Urinary bladder (tissue), 4 donors: Measurements from ENCODE around the gene STAT4. TPM values are rescaled to one million over a fixed set of nuclear protein-coding genes. Genes with fewer than 3 reads are reported as not detected.

ENCODE experiments used
- DNase-seq: peaks from one replicate; pipeline ENCODE4 v3.0.0-alpha.2; 2015; ENCODE audit errors: extremely low spot score
- H3K27ac ChIP-seq: one replicate; pipeline ENCODE4 v1.5.1; 2013; ENCODE audit warnings: low read depth, mild to moderate bottlenecking, moderate library complexity
- H3K36me3 ChIP-seq: one replicate; pipeline ENCODE4 v1.6.1; 2013; ENCODE audit warnings: mild to moderate bottlenecking, moderate library complexity; ENCODE audit not compliant: insufficient read depth
- H3K4me1 ChIP-seq: one replicate; pipeline ENCODE4 v1.6.1; 2013; ENCODE audit warnings: mild to moderate bottlenecking, moderate library complexity; ENCODE audit not compliant: insufficient read depth
- H3K4me3 ChIP-seq: one replicate; pipeline ENCODE4 v1.5.1; 2013; ENCODE audit warnings: low read depth, low read length
- WGBS: extraction: QIAGEN DNeasy Blood & Tissue Kit; methylation state at CpG from one replicate; pipeline ENCODE4 v1.1.7; 2013; 5-methylcytosine and 5-hydroxymethylcytosine counted together
- polyA plus RNA-seq: library from polyadenylated mRNA; stranded (reverse); fragments of 200-250 nt; gene quantifications from one replicate; pipeline ENCODE4 v1.2.3, GENCODE V29; 2013
- total RNA-seq: library from RNA; depleted of rRNA; stranded (reverse); fragments of >200 nt; gene quantifications from one replicate; pipeline ENCODE4 v1.2.3, GENCODE V29; 2014
- donor health status: healthy with polysubstance abuse.
- donor health status: healthy.

Gene STAT4
- total and polyA plus RNA-seq, 2 donors = 0.80 to 7.1 TPM

DNA sequence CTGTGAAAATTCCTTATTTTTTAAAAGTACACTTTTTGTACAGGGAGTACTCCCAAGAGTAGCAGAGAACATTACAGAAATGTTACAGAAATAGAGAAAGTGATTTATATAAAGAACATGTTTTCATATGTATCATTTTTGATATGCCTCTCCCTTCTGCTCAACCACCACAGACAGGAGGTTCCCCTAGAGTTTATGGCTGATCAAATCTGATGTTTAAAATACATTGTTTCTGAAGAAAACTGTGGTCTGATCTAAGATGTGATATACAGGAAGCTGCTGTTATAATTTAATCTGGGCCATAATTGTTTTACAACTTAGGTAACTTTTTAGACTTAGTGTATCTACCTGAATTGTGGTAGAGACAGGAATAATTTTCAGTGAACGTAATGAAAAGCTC lies 37.0 kb downstream of the STAT4 start:
- 82% methylated on average over 1 of the region's 1 CpG for WGBS

DNA sequence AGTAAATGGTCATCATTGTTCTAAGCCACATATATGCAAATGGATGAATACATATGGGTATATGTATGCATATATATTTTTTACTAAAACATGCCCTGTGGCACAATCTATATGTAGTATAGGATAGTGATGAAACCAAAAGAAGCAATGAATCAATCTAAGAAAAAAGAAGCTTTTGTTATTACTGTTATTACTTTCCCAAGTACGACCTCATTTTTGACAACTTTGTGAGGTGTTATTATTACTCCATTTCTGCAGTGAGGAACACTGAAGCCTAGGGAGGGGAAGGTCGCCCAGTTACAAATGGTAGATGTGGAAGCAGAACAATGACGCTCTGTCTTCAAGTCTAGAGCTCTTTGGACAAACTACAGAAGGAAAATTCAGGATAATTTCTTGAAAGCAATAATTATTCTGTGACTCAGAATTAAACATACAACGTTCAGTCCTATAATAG lies 38.3 kb downstream of the STAT4 start:
- DNase-seq = no peak
- no peak overlapping the region for H3K4me3 ChIP-seq
- no peak overlapping the region for H3K27ac ChIP-seq
- WGBS = 84% methylated on average over 4 of the region's 4 CpGs
- no peaks in the 10 kb centered on the region for H3K36me3 ChIP-seq
- H3K4me1 ChIP-seq = no peaks in the 10 kb centered on the region

More for the DNA sequence above, 37.0 kb downstream of the STAT4 start:
- Histone ChIP-seq H3K4me3 (no peak overlapping the region), H3K36me3 (no peaks in the 10 kb centered on the region), H3K4me1 (no peaks in the 10 kb centered on the region), H3K27ac (no peak overlapping the region)
- DNase-seq = no peak

DNA sequence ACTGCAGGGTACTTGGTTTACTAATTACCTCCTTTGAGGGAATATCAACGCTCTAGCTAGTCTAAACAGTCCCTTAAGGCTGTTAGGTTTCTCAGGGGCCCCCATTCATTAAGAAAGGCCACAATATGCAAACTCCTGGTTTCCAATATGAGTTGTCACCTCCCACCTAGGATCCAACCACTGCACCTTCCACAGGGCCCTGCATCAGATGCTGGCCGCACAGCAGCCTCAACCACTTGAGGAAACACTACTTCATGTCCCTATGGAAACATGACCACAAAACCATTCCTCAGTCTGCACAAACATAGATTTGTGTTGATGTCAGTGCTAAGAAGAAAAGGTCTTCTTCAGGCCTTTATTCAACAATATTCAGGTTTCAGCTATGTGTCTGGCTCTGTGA lies 40.9 kb downstream of the STAT4 start:
- H3K4me3 ChIP-seq = no peak overlapping the region
- no peak for DNase-seq
- 88% methylated on average over 2 of the region's 2 CpGs for WGBS

DNA sequence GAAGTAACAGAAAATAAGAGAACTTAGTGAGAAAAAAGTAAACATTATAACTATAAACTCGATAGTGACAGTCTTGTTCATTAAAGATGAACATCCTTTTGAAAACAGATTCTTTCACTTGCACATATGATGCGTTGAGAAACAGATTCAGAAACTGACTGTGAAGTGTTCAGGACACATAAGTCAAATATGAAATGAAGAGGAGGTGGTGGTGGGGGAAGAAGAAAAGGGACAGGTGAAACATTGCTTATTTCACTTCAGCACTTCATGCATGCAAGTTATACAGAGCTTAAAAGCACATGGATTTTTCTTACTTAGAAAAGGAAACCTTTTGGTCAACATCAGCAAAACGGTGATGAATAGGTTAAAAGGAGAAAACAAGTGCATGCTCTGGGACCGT lies 42.5 kb downstream of the STAT4 start:
- H3K27ac ChIP-seq = no peak overlapping the region
- H3K4me1 ChIP-seq = no peaks in the 10 kb centered on the region
- 42% methylated on average over 4 of the region's 4 CpGs for WGBS
- no peak for DNase-seq
- no peaks in the 10 kb centered on the region for H3K36me3 ChIP-seq
- H3K4me3 ChIP-seq = no peak overlapping the region

More for the DNA sequence above, 40.9 kb downstream of the STAT4 start:
- H3K4me1 ChIP-seq = no peaks in the 10 kb centered on the region
- no peaks in the 10 kb centered on the region for H3K36me3 ChIP-seq
- H3K27ac ChIP-seq = no peak overlapping the region

DNA sequence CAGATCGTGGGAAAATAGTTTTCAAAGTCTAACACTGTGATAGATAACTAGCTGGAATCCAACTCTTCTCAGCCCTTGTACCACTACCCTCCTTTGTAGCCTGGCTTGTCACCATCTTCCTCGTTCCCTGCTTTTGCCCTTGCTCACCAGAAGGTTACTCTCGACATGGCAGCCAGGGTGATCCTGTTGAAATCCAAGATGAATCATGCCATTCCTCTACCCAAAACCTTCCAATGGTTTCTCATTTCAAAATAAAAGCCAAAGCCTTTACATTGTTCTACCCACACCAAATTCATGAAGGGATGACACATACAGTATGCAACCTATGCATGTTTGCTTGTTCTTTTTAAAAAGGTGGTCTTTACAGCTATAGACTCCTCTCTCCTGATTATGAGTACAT lies 45.7 kb downstream of the STAT4 start:
- WGBS = 71% methylated on average over 3 of the region's 3 CpGs
- no peak for DNase-seq
- Histone ChIP-seq H3K27ac (no peak overlapping the region), H3K4me1 (no peaks in the 10 kb centered on the region), H3K4me3 (no peak overlapping the region), H3K36me3 (no peaks in the 10 kb centered on the region)

DNA sequence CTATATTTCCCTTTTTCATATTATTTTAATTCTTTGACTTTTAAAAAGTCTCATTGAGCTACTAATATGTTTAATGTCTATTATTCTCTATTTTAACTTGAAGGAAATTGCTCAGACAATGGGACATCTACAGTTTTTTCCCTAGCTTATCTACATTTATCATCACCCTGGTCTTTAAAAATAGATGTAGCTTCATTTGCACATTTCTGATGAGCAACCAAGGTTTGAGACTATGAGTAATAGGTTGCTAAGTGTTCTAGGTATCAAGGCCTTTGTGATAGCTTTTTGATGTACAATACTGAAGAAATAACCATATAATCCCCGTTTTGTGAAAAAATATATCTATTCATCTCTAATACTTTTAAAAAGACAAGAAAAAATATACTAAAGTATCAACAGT lies 47.0 kb downstream of the STAT4 start:
- Histone ChIP-seq H3K4me1 (no peaks in the 10 kb centered on the region), H3K27ac (no peak overlapping the region), H3K36me3 (no peaks in the 10 kb centered on the region), H3K4me3 (no peak overlapping the region)
- WGBS = 89% methylated on average over 1 of the region's 1 CpG
- no peak for DNase-seq

DNA sequence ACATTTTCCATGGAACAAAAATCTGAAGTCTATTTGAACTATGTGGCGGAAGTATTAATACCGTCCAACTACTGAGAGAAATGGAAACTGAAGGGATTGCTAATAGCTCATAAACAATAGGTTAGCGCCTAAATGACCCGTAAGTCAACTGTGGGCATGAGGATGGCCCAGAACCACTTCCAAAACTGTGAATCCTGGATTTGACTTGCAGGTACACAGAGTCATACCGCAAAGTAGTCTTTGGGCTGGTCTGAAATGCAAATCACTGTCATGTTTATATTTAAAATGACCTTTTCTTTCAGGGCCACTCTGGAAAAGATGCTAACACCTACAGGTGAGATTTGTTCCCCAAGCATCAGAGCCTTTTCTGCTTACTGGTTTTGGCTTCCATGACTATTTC lies 50.6 kb downstream of the STAT4 start:
- WGBS = 82% methylated on average over 5 of the region's 5 CpGs
- Histone ChIP-seq H3K36me3 (no peaks in the 10 kb centered on the region), H3K4me3 (no peak overlapping the region), H3K4me1 (no peaks in the 10 kb centered on the region), H3K27ac (no peak overlapping the region)
- DNase-seq = no peak

DNA sequence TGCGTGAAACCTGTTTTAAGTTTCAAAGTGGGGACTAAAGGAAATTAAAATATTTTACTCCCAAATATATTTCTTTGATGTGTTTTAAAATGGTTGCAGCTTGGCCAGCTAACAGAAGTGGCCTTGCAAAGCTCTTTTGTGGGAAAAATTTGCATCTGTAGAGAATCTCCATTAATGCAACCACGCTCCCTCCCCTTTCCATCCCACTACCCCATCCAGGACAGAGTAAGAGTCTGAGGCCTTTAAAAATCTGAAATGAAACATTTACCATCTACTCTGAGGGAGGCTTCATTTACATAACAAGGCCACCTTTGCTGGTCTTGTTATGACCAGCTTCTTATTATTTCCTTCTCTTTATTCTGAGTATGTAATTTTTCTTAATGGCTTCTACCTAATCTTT lies 63.5 kb downstream of the STAT4 start:
- no peaks in the 10 kb centered on the region for H3K4me1 ChIP-seq

DNA sequence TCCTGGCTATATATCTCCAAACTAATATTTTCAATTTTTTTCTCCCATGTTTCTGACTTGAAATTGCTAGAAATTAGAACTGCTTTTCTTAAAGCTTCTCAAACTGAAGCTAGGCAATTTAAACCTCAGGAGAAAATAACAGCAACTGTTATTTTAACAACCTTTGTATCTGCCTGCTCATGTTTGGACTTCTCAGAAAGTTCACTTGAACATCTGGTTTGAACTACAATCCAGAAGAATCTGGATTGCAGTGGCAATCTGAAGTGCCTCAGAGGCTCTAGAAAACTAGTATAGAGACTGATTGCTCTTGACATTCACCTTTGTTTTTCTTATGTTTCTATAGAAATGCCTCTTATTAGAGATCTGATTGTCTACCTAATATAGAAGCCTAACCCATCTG lies 64.1 kb downstream of the STAT4 start:
- Histone ChIP-seq H3K4me3 (no peak overlapping the region), H3K36me3 (no peaks in the 10 kb centered on the region), H3K27ac (no peak overlapping the region), H3K4me1 (no peaks in the 10 kb centered on the region)
- no peak for DNase-seq

More for the DNA sequence above, 63.5 kb downstream of the STAT4 start:
- H3K36me3 ChIP-seq = no peaks in the 10 kb centered on the region
- 95% methylated on average over 2 of the region's 2 CpGs for WGBS
- no peak overlapping the region for H3K4me3 ChIP-seq
- no peak for DNase-seq
- H3K27ac ChIP-seq = no peak overlapping the region

DNA sequence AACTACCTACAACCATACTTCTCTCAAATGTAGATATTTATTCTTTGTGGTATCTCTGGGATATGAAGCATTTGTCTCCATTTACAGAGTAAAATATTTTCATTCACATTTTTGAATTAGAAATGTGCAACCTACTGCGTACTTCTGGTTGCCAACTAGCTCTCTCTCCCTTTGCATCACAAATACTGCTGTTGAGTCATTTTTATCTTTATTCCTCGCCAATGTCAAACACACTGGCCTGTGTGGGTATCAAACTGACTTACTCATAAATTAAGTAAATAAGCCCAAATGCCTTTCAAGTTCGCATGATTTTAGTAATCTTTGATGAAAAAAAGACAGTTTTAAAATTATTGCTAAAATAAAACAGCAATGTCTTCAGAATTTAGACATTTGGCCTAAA lies 67.3 kb downstream of the STAT4 start:
- Histone ChIP-seq H3K36me3 (no peaks in the 10 kb centered on the region), H3K4me1 (no peaks in the 10 kb centered on the region), H3K27ac (no peak overlapping the region), H3K4me3 (no peak overlapping the region)
- 88% methylated on average over 3 of the region's 3 CpGs for WGBS
- no peak for DNase-seq

DNA sequence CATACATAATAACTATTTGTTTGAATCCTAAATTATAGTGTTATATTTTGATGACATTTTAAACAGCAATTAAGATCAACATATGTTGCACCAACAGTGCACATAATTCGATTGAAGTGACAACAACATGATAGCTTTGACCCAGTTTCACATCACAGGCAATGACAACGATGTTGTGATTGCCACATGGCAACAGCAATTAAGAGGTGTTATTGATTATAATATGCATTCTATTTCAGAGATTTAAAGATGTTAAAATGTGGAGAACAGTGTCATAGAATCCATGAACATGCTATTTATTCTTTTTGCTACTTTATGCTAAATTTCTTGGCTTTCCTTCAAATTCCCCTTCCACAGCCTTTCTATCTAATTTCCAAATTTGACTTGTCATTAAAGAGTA lies 68.5 kb downstream of the STAT4 start:
- WGBS = 82% methylated on average over 2 of the region's 2 CpGs
- Histone ChIP-seq H3K36me3 (no peaks in the 10 kb centered on the region), H3K4me3 (no peak overlapping the region), H3K4me1 (no peaks in the 10 kb centered on the region), H3K27ac (no peak overlapping the region)
- no peak for DNase-seq

DNA sequence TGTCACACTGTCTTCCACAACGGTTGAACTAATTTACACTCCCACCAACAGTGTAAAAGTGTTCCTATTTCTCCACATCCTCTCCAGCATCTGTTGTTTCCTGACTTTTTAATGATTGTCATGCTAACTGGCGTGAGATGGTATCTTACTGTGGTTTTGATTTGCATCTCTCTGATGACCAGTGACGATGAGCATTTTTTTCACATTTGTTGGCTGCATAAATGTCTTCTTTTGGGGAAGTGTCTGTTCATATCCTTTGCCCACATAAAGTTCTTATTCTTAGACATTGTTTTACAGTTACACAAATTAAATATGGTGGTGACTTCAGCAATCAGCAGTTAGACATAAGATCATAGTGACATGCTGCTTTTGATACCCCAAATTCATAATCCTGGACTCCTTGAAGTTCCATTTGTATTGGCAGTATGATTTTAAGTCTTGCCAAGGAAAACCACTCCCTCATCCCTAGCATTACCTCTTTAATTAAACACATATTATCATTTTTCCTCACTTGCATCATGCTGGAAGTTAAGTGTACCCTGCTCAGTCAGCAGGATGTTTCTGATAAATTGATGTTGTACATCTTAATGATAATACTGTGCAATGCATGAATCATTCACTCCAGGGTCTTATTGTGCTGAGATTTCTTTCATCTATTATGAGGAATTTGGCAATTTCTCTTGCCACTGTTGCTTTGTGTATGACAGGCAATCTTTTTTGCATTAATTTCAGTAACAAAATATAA lies 69.2 kb downstream of the STAT4 start:
- Histone ChIP-seq H3K4me3 (no peak overlapping the region), H3K27ac (no peak overlapping the region), H3K36me3 (no peaks in the 10 kb centered on the region), H3K4me1 (no peaks in the 10 kb centered on the region)
- no peak for DNase-seq
- 71% methylated on average over 3 of the region's 3 CpGs for WGBS

DNA sequence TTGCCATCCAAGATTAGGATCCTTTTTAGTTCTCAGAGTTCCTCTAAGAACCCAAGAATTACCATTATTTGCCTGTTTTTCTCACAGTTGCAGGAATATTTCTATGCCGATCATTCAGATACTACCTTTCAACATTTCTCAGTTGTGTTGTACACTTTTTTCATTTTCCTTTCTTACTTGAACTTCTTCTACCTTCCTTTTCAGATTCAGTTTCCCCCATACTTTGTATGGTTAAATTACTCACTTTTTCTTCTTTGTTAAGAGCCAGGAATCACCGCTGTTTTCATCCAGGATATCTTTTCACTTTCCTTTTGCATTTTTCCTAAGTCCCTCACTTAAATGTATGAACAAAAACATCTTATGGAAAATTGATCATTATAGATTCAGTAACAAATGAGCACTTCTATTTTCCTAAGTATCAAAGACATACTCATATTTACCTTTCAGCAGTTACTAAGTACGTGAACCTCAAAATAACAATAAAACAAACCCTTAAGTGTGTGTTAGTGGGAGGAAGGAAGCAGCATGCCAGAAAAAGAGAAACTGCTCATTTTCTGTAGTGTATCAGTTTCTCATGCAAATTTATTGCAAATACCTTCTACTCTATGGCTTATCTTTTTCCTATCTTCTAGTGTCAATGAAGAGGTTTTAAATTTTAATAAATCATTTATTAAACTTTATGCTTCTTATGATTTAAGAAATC lies 72.5 kb downstream of the STAT4 start:
- no peak for DNase-seq
- Histone ChIP-seq H3K36me3 (no peaks in the 10 kb centered on the region), H3K4me3 (no peak overlapping the region), H3K4me1 (no peaks in the 10 kb centered on the region), H3K27ac (no peak overlapping the region)
- 61% methylated on average over 3 of the region's 3 CpGs for WGBS

DNA sequence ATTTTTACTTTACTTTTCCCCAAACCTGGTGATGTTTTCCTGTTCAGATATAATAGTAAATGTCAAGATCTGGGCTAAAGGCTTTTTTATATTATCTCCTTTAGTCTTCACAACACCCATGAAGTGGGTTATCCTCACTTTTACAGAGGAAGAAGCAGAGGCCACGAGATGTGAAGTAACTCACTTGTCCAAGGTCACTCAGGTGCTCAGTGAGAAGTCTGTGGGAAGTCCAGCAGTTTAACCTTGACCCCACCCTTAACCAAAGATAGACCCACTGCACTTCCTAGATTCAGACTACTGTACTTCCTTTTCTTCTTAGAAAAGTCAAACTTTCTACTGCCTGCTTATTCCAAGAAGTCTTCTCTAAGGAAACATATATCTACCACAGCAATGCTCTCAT lies 80.5 kb downstream of the STAT4 start:
- 63% methylated on average over 1 of the region's 1 CpG for WGBS
- Histone ChIP-seq H3K4me3 (no peak overlapping the region), H3K36me3 (peaks cover 2% of the 10 kb centered on the region), H3K4me1 (no peaks in the 10 kb centered on the region), H3K27ac (no peak overlapping the region)
- DNase-seq = no peak
